ENCODE results near the gene SEMA6A. TPM values are rescaled to one million over a fixed set of nuclear protein-coding genes. Genes with fewer than 3 reads are reported as not detected.

SEMA6A gene
- total RNA-seq, 1 experiment from 2014 or later, result 406 TPM

- Mint-ChIP-seq H3K27me3 (ENCODE audit: low read depth) (no peaks in the 10 kb centered on the region), H3K4me3 (no peak overlapping the region), H3K9me3 (no peaks in the 10 kb centered on the region), H3K27ac (no peak overlapping the region), H3K36me3 (no peaks in the 10 kb centered on the region), H3K4me1 (peaks cover 9% of the 10 kb centered on the region)
- no peak for ATAC-seq
- TF ChIP-seq CREM (CRISPR knock-in tag; IDR thresholded peaks at IDR 0.05) (no peak), E2F1 (CRISPR knock-in tag; IDR thresholded peaks at IDR 0.05) (no peak), CREB1 (CRISPR knock-in tag; IDR thresholded peaks at IDR 0.05) (no peak), ZNF317 (CRISPR knock-in tag; IDR thresholded peaks at IDR 0.05; ENCODE audit: borderline replicate concordance, low read depth) (no peak), PREB (CRISPR knock-in tag; IDR thresholded peaks at IDR 0.05; ENCODE audit: borderline replicate concordance) (no peak), HMGXB4 (CRISPR knock-in tag; IDR thresholded peaks at IDR 0.05) (no peak), ZNF263 (CRISPR knock-in tag; IDR thresholded peaks at IDR 0.05; ENCODE audit: low read depth) (no peak), ZNF396 (CRISPR knock-in tag; IDR thresholded peaks at IDR 0.05; ENCODE audit: borderline replicate concordance) (no peak), GRHL2 (CRISPR knock-in tag; IDR thresholded peaks at IDR 0.05; ENCODE audit: insufficient replicate concordance, severe bottlenecking) (no peak), ZNF232 (CRISPR knock-in tag; IDR thresholded peaks at IDR 0.05) (no peak)
- TF ChIP-seq, protein P1, sequence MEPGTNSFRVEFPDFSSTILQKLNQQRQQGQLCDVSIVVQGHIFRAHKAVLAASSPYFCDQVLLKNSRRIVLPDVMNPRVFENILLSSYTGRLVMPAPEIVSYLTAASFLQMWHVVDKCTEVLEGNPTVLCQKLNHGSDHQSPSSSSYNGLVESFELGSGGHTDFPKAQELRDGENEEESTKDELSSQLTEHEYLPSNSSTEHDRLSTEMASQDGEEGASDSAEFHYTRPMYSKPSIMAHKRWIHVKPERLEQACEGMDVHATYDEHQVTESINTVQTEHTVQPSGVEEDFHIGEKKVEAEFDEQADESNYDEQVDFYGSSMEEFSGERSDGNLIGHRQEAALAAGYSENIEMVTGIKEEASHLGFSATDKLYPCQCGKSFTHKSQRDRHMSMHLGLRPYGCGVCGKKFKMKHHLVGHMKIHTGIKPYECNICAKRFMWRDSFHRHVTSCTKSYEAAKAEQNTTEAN (CRISPR knock-in tag; IDR thresholded peaks at IDR 0.05), result no peak
- TF ChIP-seq, protein P2, sequence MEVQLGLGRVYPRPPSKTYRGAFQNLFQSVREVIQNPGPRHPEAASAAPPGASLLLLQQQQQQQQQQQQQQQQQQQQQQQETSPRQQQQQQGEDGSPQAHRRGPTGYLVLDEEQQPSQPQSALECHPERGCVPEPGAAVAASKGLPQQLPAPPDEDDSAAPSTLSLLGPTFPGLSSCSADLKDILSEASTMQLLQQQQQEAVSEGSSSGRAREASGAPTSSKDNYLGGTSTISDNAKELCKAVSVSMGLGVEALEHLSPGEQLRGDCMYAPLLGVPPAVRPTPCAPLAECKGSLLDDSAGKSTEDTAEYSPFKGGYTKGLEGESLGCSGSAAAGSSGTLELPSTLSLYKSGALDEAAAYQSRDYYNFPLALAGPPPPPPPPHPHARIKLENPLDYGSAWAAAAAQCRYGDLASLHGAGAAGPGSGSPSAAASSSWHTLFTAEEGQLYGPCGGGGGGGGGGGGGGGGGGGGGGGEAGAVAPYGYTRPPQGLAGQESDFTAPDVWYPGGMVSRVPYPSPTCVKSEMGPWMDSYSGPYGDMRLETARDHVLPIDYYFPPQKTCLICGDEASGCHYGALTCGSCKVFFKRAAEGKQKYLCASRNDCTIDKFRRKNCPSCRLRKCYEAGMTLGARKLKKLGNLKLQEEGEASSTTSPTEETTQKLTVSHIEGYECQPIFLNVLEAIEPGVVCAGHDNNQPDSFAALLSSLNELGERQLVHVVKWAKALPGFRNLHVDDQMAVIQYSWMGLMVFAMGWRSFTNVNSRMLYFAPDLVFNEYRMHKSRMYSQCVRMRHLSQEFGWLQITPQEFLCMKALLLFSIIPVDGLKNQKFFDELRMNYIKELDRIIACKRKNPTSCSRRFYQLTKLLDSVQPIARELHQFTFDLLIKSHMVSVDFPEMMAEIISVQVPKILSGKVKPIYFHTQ (CRISPR knock-in tag; IDR thresholded peaks at IDR 0.05), result no peak
- TF ChIP-seq, protein P3, sequence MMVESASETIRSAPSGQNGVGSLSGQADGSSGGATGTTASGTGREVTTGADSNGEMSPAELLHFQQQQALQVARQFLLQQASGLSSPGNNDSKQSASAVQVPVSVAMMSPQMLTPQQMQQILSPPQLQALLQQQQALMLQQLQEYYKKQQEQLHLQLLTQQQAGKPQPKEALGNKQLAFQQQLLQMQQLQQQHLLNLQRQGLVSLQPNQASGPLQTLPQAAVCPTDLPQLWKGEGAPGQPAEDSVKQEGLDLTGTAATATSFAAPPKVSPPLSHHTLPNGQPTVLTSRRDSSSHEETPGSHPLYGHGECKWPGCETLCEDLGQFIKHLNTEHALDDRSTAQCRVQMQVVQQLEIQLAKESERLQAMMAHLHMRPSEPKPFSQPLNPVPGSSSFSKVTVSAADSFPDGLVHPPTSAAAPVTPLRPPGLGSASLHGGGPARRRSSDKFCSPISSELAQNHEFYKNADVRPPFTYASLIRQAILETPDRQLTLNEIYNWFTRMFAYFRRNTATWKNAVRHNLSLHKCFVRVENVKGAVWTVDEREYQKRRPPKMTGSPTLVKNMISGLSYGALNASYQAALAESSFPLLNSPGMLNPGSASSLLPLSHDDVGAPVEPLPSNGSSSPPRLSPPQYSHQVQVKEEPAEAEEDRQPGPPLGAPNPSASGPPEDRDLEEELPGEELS (CRISPR knock-in tag; IDR thresholded peaks at IDR 0.05), result no peak
- TF ChIP-seq, protein P4, sequence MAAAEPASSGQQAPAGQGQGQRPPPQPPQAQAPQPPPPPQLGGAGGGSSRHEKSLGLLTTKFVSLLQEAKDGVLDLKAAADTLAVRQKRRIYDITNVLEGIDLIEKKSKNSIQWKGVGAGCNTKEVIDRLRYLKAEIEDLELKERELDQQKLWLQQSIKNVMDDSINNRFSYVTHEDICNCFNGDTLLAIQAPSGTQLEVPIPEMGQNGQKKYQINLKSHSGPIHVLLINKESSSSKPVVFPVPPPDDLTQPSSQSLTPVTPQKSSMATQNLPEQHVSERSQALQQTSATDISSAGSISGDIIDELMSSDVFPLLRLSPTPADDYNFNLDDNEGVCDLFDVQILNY (CRISPR knock-in tag; IDR thresholded peaks at IDR 0.05), result no peak
- TF ChIP-seq, protein P5, sequence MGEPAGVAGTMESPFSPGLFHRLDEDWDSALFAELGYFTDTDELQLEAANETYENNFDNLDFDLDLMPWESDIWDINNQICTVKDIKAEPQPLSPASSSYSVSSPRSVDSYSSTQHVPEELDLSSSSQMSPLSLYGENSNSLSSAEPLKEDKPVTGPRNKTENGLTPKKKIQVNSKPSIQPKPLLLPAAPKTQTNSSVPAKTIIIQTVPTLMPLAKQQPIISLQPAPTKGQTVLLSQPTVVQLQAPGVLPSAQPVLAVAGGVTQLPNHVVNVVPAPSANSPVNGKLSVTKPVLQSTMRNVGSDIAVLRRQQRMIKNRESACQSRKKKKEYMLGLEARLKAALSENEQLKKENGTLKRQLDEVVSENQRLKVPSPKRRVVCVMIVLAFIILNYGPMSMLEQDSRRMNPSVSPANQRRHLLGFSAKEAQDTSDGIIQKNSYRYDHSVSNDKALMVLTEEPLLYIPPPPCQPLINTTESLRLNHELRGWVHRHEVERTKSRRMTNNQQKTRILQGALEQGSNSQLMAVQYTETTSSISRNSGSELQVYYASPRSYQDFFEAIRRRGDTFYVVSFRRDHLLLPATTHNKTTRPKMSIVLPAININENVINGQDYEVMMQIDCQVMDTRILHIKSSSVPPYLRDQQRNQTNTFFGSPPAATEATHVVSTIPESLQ (CRISPR knock-in tag; IDR thresholded peaks at IDR 0.05), result no peak
- ChIA-PET POLR2A (no interaction called here), CTCF (interaction anchor here (0.9 kb wide), 1 partner anchor 33 kb away, joined by 3 read pairs; no protein-coding TSS in a partner anchor)
- no peak for DNase-seq (ENCODE audit: low spot score)
Measured at GRCh38 chr5:116394186-116394867, 180.3 kb downstream of the SEMA6A start.
